Left lung (tissue), 10 donors: ENCODE results near the gene SNORC. TPM values are rescaled to one million over a fixed set of nuclear protein-coding genes. Genes with fewer than 3 reads are reported as not detected.
"Not testable (repeated sequence)": the region's sequence is repeated elsewhere in the genome, so short reads cannot be mapped to it uniquely, and the experiment has no call there.

Source experiments
- ATAC-seq: fragments of 200-7000 bp; cut with Tn5 transposase; one replicate; pipeline ENCODE4 v1.9.1; 2020; ENCODE audit warnings: moderate library complexity
- DNase-seq, 4 donors: peaks; one replicate each; pipeline ENCODE4 v3.0.0-alpha.2; 2013 to 2020
- H3K27ac ChIP-seq, 2 donors: fragments of 200-600 bp; sonication (generic) in 1 of 2; one replicate each; pipeline versions ENCODE4 v1.5.0 to v1.8.0; 2020 to 2021
- H3K27me3 ChIP-seq, 2 donors: fragments of 200-600 bp; sonication (generic) in 1 of 2; one replicate each; pipeline versions ENCODE4 v1.5.0 to v1.8.0; 2020 to 2021
- H3K36me3 ChIP-seq, 2 donors: fragments of 200-600 bp; sonication (generic) in 1 of 2; one replicate each; pipeline versions ENCODE4 v1.5.0 to v1.8.0; 2020 to 2021
- H3K4me1 ChIP-seq, 2 donors: fragments of 200-600 bp; one replicate each; pipeline ENCODE4 v1.8.0; 2021
- H3K4me3 ChIP-seq, 2 donors: fragments of 200-600 bp; sonication (generic) in 1 of 2; one replicate each; pipeline versions ENCODE4 v1.5.0 to v1.8.0; 2020 to 2021; ENCODE audit warnings: mild to moderate bottlenecking in 1 of 2
- H3K9me3 ChIP-seq, 2 donors: fragments of 200-600 bp; sonication (generic) in 1 of 2; one replicate each; pipeline versions ENCODE4 v1.5.0 to v1.8.0; 2020 to 2021
- CTCF ChIP-seq, 2 donors: fragments of 200-600 bp; sonication (generic) in 1 of 2; IDR thresholded peaks; one replicate each; pipeline versions ENCODE4 v1.5.0 to v1.8.0; 2021; ENCODE audit warnings: antibody characterized with exemption in 2 of 2
- intact Hi-C, 2 donors: fragments of 100-400 bp; cut with DNase I; formaldehyde crosslinking; loops; one replicate each; pipeline versions ENCODE4 v1.11.2 to v1.14.2; 2022
- polyA plus RNA-seq, 6 donors: library from polyadenylated mRNA; unstranded; fragments of 120-200 nt; gene quantifications; one replicate each; pipeline ENCODE4 v1.2.1, GENCODE V29; 2013; ENCODE audit not compliant: insufficient read length in 6 of 6
- total RNA-seq, 2 donors: library from RNA; stranded (reverse); fragmentation: NEBNext Ultra II Directional; extraction: Animal tissue kit (Norgen Biotek cat#: 25700); gene quantifications; one replicate each; pipeline ENCODE4 v1.2.1, GENCODE V29; 2021
- donor health status: DM: no; HTN: yes; CAD: no.
- donor health status: DM: no; HTN: no; CAD: no.

The SNORC gene
- total and polyA plus RNA-seq, 8 donors = 0.53 to 3.6 (median 1.7) TPM

- Histone ChIP-seq H3K36me3 (no peaks in the 10 kb centered on the region), H3K27me3 (peaks cover 0 to 21% of the 10 kb centered on the region in 2 donors), H3K4me3 (no peak overlapping the region), H3K9me3 (no peaks in the 10 kb centered on the region), H3K27ac (no peak overlapping the region), H3K4me1 (no peaks in the 10 kb centered on the region)
- ATAC-seq (no peak), DNase-seq (peak in 1 of 4 donors; percentile 70)
- intact Hi-C loops = no loop called here
- no peak for TF ChIP-seq CTCF (IDR thresholded peaks at IDR 0.05)
These were observed 31.0 kb downstream of the SNORC start for GRCh38 chr2:232900811-232901735.

GRCh38 chr2:232901736-232902578 is 31.9 kb downstream of the SNORC start:
- H3K9me3 ChIP-seq = no peaks in the 10 kb centered on the region
- H3K27ac ChIP-seq = no peak overlapping the region
- no peaks in the 10 kb centered on the region for H3K36me3 ChIP-seq
- peaks cover 0 to 21% of the 10 kb centered on the region in 2 donors for H3K27me3 ChIP-seq
- no peak overlapping the region for H3K4me3 ChIP-seq
- no peak for TF ChIP-seq CTCF (IDR thresholded peaks at IDR 0.05)
- ATAC-seq (peak; percentile 70), DNase-seq (peak in 2 of 4 donors; percentile 13 to 59)
- intact Hi-C loops = no loop called here
- no peaks in the 10 kb centered on the region for H3K4me1 ChIP-seq

DNA sequence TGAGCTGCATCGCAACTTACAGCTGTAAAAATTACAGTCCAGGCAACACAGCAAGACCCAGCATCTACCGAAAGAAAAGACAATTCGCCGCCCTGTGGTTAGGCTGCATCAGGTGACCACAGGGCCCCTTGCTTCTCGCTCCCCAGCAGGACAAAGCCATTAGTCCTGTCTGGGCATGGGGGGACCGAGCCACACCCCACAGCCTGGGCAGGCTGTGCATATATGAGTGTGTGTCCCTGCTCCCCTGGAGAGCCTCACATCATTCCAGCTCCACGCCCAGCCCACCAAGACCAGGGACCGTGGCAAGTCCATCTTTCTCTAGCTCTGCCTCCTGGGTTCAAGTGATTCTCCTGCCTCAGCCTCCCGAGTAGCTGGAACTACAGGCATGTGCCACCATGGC is 33.9 kb downstream of the SNORC start:
- ATAC-seq = no peak
- intact Hi-C loops = no loop called here
- H3K9me3 ChIP-seq = no peaks in the 10 kb centered on the region

DNA sequence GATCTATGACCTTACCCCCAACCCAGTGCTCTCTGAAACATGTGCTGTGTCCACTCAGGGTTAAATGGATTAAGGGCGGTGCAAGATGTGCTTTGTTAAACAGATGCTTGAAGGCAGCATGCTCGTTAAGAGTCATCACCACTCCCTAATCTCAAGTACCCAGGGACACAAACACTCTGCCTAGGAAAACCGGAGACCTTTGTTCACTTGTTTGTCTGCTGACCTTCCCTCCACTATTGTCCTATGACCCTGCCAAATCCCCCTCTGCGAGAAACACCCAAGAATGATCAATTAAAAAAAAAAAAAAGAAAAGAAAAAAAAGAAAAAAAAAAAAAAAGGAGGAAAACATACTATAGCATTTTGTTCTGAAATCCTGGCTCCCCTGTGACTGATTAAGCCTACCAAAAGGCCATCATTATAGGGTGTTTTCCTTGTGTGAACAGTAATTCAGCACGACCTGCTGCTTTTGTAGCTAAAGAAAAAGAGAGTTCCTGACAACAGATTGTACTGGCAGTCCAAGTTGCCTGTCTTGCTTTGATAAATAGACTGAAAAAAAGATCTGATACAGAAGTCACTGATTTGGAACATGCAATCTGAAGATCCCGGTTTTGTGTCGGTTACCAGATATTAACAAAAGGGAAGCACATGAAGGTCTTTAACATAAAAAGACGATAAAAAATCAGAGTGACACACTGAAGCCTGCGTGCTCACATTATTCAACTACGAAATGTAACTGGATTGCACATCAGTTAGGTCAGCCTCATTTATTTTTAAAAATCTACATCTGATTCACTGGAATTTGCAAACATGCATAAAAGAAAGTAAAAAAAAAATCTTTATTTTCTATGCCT is 37.0 kb downstream of the SNORC start:
- DNase-seq, H3K4me1 ChIP-seq, H3K36me3 ChIP-seq, intact Hi-C loops, ATAC-seq, H3K27ac ChIP-seq, H3K4me3 ChIP-seq: not testable (repeated sequence)
- H3K27me3 ChIP-seq = peaks cover 2 to 32% of the 10 kb centered on the region in 2 donors
- peaks cover 0 to 15% of the 10 kb centered on the region in 2 donors for H3K9me3 ChIP-seq

More for the DNA sequence above, 33.9 kb downstream of the SNORC start:
- Histone ChIP-seq H3K4me1 (no peaks in the 10 kb centered on the region), H3K27me3 (peaks cover 2 to 28% of the 10 kb centered on the region in 2 donors), H3K36me3 (no peaks in the 10 kb centered on the region), H3K27ac (no peak overlapping the region), H3K4me3 (no peak overlapping the region)
- peak in 1 of 4 donors; percentile 50 for DNase-seq
- no peak for TF ChIP-seq CTCF (IDR thresholded peaks at IDR 0.05)

DNA sequence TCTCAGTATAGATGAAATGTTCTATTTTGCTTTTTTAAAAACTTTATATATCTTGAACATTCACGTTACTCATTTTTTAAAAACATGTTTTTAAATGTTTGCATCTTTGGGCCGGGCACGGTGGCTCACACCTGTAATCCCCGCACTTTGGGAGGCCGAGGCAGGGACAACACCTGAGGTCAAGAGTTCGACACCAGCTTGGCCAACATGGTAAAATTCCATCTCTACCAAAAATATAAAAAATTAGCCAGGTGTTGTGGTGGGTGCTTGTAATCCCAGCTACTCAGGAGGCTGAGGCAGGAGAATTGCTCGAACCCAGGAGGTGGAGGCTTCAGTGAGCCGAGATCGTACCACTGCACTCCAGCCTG is 37.6 kb downstream of the SNORC start:
- peaks cover 2 to 26% of the 10 kb centered on the region in 2 donors for H3K27me3 ChIP-seq
- H3K9me3 ChIP-seq = peaks cover 0 to 18% of the 10 kb centered on the region in 2 donors
- ATAC-seq, H3K36me3 ChIP-seq, H3K4me3 ChIP-seq, H3K4me1 ChIP-seq, H3K27ac ChIP-seq, intact Hi-C loops, DNase-seq: not testable (repeated sequence)
